GM12878 (cell line): ENCODE measurements around the gene NR3C1. TPM values are rescaled to one million over a fixed set of nuclear protein-coding genes. Genes with fewer than 3 reads are reported as not detected.

Experiments used
- BACH1 ChIP-seq: fragments of 450-650 bp; IDR thresholded peaks from 2 replicates; pipeline ENCODE4 v1.6.1; 2017; ENCODE audit warnings: mild to moderate bottlenecking, borderline replicate concordance
- CUX1 ChIP-seq: IDR thresholded peaks from 2 replicates; pipeline ENCODE4 v1.6.1; 2012; ENCODE audit warnings: improper control_type of control experiment, low read depth, low read length; ENCODE audit not compliant: insufficient replicate concordance
- E4F1 ChIP-seq: fragments of 450-650 bp; IDR thresholded peaks from 2 replicates; pipeline ENCODE4 v1.6.1; 2018; ENCODE audit warnings: borderline replicate concordance, mild to moderate bottlenecking; ENCODE audit not compliant: partially characterized antibody
- NBN ChIP-seq: fragments of 450-650 bp; IDR thresholded peaks from 2 replicates; pipeline ENCODE4 v1.6.1; 2016
- PAX5 ChIP-seq: IDR thresholded peaks from 2 replicates; pipeline ENCODE4 v1.6.1; 2011; ENCODE audit warnings: low read depth, low read length, borderline replicate concordance
- RBBP5 ChIP-seq: fragments of 200-600 bp; sonication (generic); conservative IDR thresholded peaks from 2 replicates; pipeline ENCODE4 v1.6.1; 2016
- USF2 ChIP-seq: IDR thresholded peaks from 2 replicates; pipeline ENCODE4 v1.6.1; 2011; ENCODE audit warnings: low read depth, low read length, improper control_type of control experiment, borderline replicate concordance
- ZNF24 ChIP-seq: fragments of 450-650 bp; IDR thresholded peaks from 2 replicates; pipeline ENCODE4 v1.6.1; 2017; ENCODE audit warnings: antibody characterized with exemption, mild to moderate bottlenecking
- polyA plus RNA-seq, 11 experiments: library from polyadenylated mRNA; depleted of rRNA in 4 of 11; unstranded in 6 of 11; stranded (reverse) in 5 of 11; fragments of >200 nt; fragmentation: Nextera tagmentation in 4 of 11; fragmentation: Illumina TruSeq in 1 of 11; extraction: Ambion mirVana in 4 of 11; extraction: Trizol in 1 of 11; gene quantifications; 1 replicate in 1 of 11; 2 replicates in 10 of 11; pipeline versions ENCODE4 v1.2.1 to v1.2.3, GENCODE V29; 2011 to 2016; ENCODE audit warnings: inconsistent platforms in 2 of 11, missing spikeins in 2 of 11, low read depth in 1 of 11
- total RNA-seq, 4 experiments: library from RNA; depleted of rRNA in 3 of 4; stranded (reverse); fragments of >200 nt in 3 of 4; fragmentation: Illumina TruSeq in 1 of 4; extraction: Trizol in 1 of 4; gene quantifications; 2 replicates each; pipeline versions ENCODE4 v1.2.1 to v1.2.3, GENCODE V29; 2013 to 2021

Gene NR3C1
- total and polyA plus RNA-seq, 10 of the 15 experiments (the other 5 are each of a cell fraction or from before 2014, with no cell fraction given) = 49.7 to 141 (median 109) TPM

- TF ChIP-seq E4F1 = no peak
- TF ChIP-seq CUX1 = no peak
- TF ChIP-seq BACH1 = no peak
- no peak for TF ChIP-seq USF2
- no peak for TF ChIP-seq NBN
- TF ChIP-seq PAX5 = no peak
- no peak for TF ChIP-seq ZNF24
- TF ChIP-seq RBBP5 = no peak
Observed at GRCh38 chr5:143308731-143309130, 94.8 kb downstream of the NR3C1 start (continued).
